H9 (cell line): ENCODE measurements around the gene MCRIP2. TPM values are rescaled to one million over a fixed set of nuclear protein-coding genes. Genes with fewer than 3 reads are reported as not detected.

ENCODE experiments used
- DNase-seq: peaks from one replicate; pipeline ENCODE4 v3.0.0-alpha.2; 2017
- H2AFZ ChIP-seq: one replicate; pipeline ENCODE4 v1.6.1; 2013; ENCODE audit warnings: mild to moderate bottlenecking, low read length, control low read depth, moderate library complexity
- H2AK5ac ChIP-seq: 2 replicates; pipeline ENCODE4 v1.6.1; 2013; ENCODE audit warnings: low read length, control low read depth, mixed read lengths; ENCODE audit not compliant: insufficient read length
- H2BK120ac ChIP-seq: one replicate; pipeline ENCODE4 v1.6.1; 2013; ENCODE audit warnings: low read depth, mild to moderate bottlenecking, low read length, control low read depth, inconsistent platforms; ENCODE audit not compliant: poor library complexity, severe bottlenecking
- H2BK12ac ChIP-seq: 2 replicates; pipeline ENCODE4 v1.6.1; 2013; ENCODE audit warnings: low read length, control low read depth, mixed read lengths, low read depth; ENCODE audit not compliant: insufficient read length
- H2BK15ac ChIP-seq: 2 replicates; pipeline ENCODE4 v1.6.1; 2013; ENCODE audit warnings: low read depth, low read length, control low read depth
- H2BK20ac ChIP-seq: one replicate; pipeline ENCODE4 v1.6.1; 2013; ENCODE audit warnings: low read depth, mild to moderate bottlenecking, low read length, control low read depth, inconsistent platforms; ENCODE audit not compliant: poor library complexity, severe bottlenecking
- H2BK5ac ChIP-seq: 2 replicates; pipeline ENCODE4 v1.6.1; 2013; ENCODE audit warnings: low read length, control low read depth, mixed read lengths; ENCODE audit not compliant: insufficient read length
- H3K14ac ChIP-seq: 2 replicates; pipeline ENCODE4 v1.6.1; 2013; ENCODE audit warnings: low read length, control low read depth; ENCODE audit not compliant: insufficient read depth
- H3K18ac ChIP-seq: 2 replicates; pipeline ENCODE4 v1.6.1; 2013; ENCODE audit warnings: low read depth, mild to moderate bottlenecking, mixed read lengths, low read length, control low read depth; ENCODE audit not compliant: insufficient read length
- H3K23ac ChIP-seq: 2 replicates; pipeline ENCODE4 v1.6.1; 2013; ENCODE audit warnings: low read length, control low read depth, mixed read lengths, low read depth; ENCODE audit not compliant: insufficient read length
- H3K23me2 ChIP-seq: 2 replicates; pipeline ENCODE4 v1.6.1; 2013; ENCODE audit warnings: low read depth, mild to moderate bottlenecking, mixed read lengths, low read length, control low read depth; ENCODE audit not compliant: insufficient read length, poor library complexity, severe bottlenecking
- H3K27ac ChIP-seq: 2 replicates; pipeline ENCODE4 v1.5.1; 2013; ENCODE audit warnings: low read length, control low read depth, mixed read lengths, low read depth; ENCODE audit not compliant: insufficient read length
- H3K27me3 ChIP-seq: 2 replicates; pipeline ENCODE4 v1.6.1; 2013; ENCODE audit warnings: low read length, control low read depth, inconsistent platforms; ENCODE audit not compliant: insufficient read depth
- H3K4ac ChIP-seq: 2 replicates; pipeline ENCODE4 v1.6.1; 2013; ENCODE audit warnings: low read depth, mild to moderate bottlenecking, control low read depth, inconsistent platforms, low read length, moderate library complexity
- H3K4me1 ChIP-seq: 2 replicates; pipeline ENCODE4 v1.6.1; 2013; ENCODE audit warnings: low read length, control low read depth, inconsistent platforms; ENCODE audit not compliant: insufficient read depth
- H3K4me2 ChIP-seq: 2 replicates; pipeline ENCODE4 v1.6.1; 2013; ENCODE audit warnings: low read length, control low read depth, mixed read lengths; ENCODE audit not compliant: insufficient read length, insufficient read depth
- H3K56ac ChIP-seq: 2 replicates; pipeline ENCODE4 v1.6.1; 2013; ENCODE audit warnings: low read depth, mild to moderate bottlenecking, mixed read lengths, low read length, control low read depth; ENCODE audit not compliant: insufficient read length
- H3K79me1 ChIP-seq: 2 replicates; pipeline ENCODE4 v1.6.1; 2013; ENCODE audit warnings: low read depth, mild to moderate bottlenecking, moderate library complexity, low read length, control low read depth, inconsistent platforms; ENCODE audit not compliant: insufficient read depth, poor library complexity, severe bottlenecking
- H3K79me2 ChIP-seq: 2 replicates; pipeline ENCODE4 v1.6.1; 2013; ENCODE audit warnings: low read length, control low read depth, inconsistent platforms; ENCODE audit not compliant: insufficient read depth
- H3K9ac ChIP-seq: 2 replicates; pipeline ENCODE4 v1.6.1; 2013; ENCODE audit warnings: low read length, control low read depth, mixed read lengths; ENCODE audit not compliant: insufficient read length; ENCODE audit errors: extremely low read depth
- H3K9me3 ChIP-seq: one replicate; pipeline ENCODE4 v1.6.1; 2013; ENCODE audit warnings: low read depth, low read length, inconsistent platforms; ENCODE audit not compliant: control insufficient read depth
- H3T11ph ChIP-seq: one replicate; pipeline ENCODE4 v1.6.1; 2013; ENCODE audit warnings: mild to moderate bottlenecking, low read length, control low read depth, inconsistent platforms
- H4K20me1 ChIP-seq: one replicate; pipeline ENCODE4 v1.6.1; 2013; ENCODE audit not compliant: control insufficient read depth, insufficient read length, insufficient read depth
- H4K5ac ChIP-seq: 2 replicates; pipeline ENCODE4 v1.6.1; 2013; ENCODE audit warnings: low read depth, mild to moderate bottlenecking, mixed read lengths, low read length, control low read depth; ENCODE audit not compliant: insufficient read length
- H4K8ac ChIP-seq: replicated peaks from 2 replicates; pipeline ENCODE4 v1.6.1; 2013; ENCODE audit warnings: low read length, control low read depth, mixed read lengths, low read depth; ENCODE audit not compliant: insufficient read length
- H4K91ac ChIP-seq: 2 replicates; pipeline ENCODE4 v1.6.1; 2013; ENCODE audit warnings: low read depth, mild to moderate bottlenecking, moderate library complexity, mixed read lengths, low read length, control low read depth; ENCODE audit not compliant: insufficient read length
- H3K27ac Mint-ChIP-seq, 3 experiments: 2 replicates in 2 of 3; 3 replicates in 1 of 3; pipeline ENCODE4 v1.8.0; 2020 to 2021; ENCODE audit warnings: mixed read lengths in 3 of 3, mild to moderate bottlenecking in 1 of 3, moderate library complexity in 1 of 3
- H3K27me3 Mint-ChIP-seq: 2 replicates; pipeline ENCODE4 v1.8.0; 2021; ENCODE audit warnings: low read depth, mild to moderate bottlenecking, moderate library complexity, mixed read lengths
- H3K36me3 Mint-ChIP-seq, 3 experiments: 2 replicates in 2 of 3; 3 replicates in 1 of 3; pipeline ENCODE4 v1.8.0; 2020 to 2021; ENCODE audit warnings: low read depth in 3 of 3, mixed read lengths in 3 of 3; ENCODE audit not compliant: insufficient read depth in 1 of 3
- H3K4me1 Mint-ChIP-seq, 2 experiments: 2 replicates each; pipeline ENCODE4 v1.8.0; 2020; ENCODE audit warnings: mixed read lengths in 2 of 2
- H3K4me3 Mint-ChIP-seq, 2 experiments: 2 replicates in 1 of 2; 3 replicates in 1 of 2; pipeline ENCODE4 v1.8.0; 2020 to 2021; ENCODE audit warnings: mild to moderate bottlenecking in 2 of 2, mixed read lengths in 2 of 2, moderate library complexity in 1 of 2
- H3K9me3 Mint-ChIP-seq, 2 experiments: 2 replicates in 1 of 2; 3 replicates in 1 of 2; pipeline ENCODE4 v1.8.0; 2020; ENCODE audit warnings: mild to moderate bottlenecking in 2 of 2, mixed read lengths in 2 of 2, moderate library complexity in 1 of 2
- CTCF ChIP-seq: fragments of 200-600 bp; sonication (generic); conservative IDR thresholded peaks from 3 replicates; pipeline ENCODE4 v1.8.0; 2021; ENCODE audit warnings: antibody characterized with exemption, mild to moderate bottlenecking
- WGBS: extraction: QIAGEN DNeasy Blood & Tissue Kit; methylation state at CpG from one replicate; pipeline ENCODE4 v1.1.7; 2013; ENCODE audit warnings: missing lambda C conversion rate, low lambda C conversion rate, mixed read lengths; ENCODE audit not compliant: insufficient read length; ENCODE audit errors: extremely low coverage; 5-methylcytosine and 5-hydroxymethylcytosine counted together
- total RNA-seq: library from RNA; stranded (reverse); gene quantifications from 2 replicates; pipeline ENCODE4 v1.2.1, GENCODE V29; 2021

The MCRIP2 gene
- total RNA-seq, 1 experiment from 2014 or later = 52.5 TPM

- no peak overlapping the region for H2BK5ac ChIP-seq
- no peak overlapping the region for H4K5ac ChIP-seq
- peak; percentile 37 for DNase-seq
- H4K91ac ChIP-seq = no peak overlapping the region
- Mint-ChIP-seq H3K4me1 (peaks cover 11 to 13% of the 10 kb centered on the region in 2 experiments), H3K36me3 (peaks cover 12 to 18% (median 13%) of the 10 kb centered on the region in 3 experiments), H3K9me3 (peaks cover 16 to 18% of the 10 kb centered on the region in 2 experiments), H3K4me3 (no peak overlapping the region), H3K27me3 (peaks cover 12% of the 10 kb centered on the region), H3K27ac (peak overlapping the region in 2 of 3 experiments; percentile 41 to 91; a peak in 3 of 7 replicates)
- no peak overlapping the region for H2BK20ac ChIP-seq
- no CpG with 5 or more reads among the region's 10 CpGs for WGBS
- no peaks in the 10 kb centered on the region for H3K4me1 ChIP-seq
- no peak overlapping the region for H2BK120ac ChIP-seq
- H3K18ac ChIP-seq = no peak overlapping the region
- no peak overlapping the region for H3K9ac ChIP-seq
- H4K20me1 ChIP-seq = no peaks in the 10 kb centered on the region
- no peak overlapping the region for H2AK5ac ChIP-seq
- no peak overlapping the region for H3K4ac ChIP-seq
- no peak overlapping the region for H2BK12ac ChIP-seq
- H3K4me2 ChIP-seq = no peak overlapping the region
- no peak overlapping the region for H2BK15ac ChIP-seq
- no peak overlapping the region for H2AFZ ChIP-seq
- H3K79me2 ChIP-seq = no peaks in the 10 kb centered on the region
- no peak overlapping the region for H3K56ac ChIP-seq
- no peak overlapping the region for H3T11ph ChIP-seq
- H3K14ac ChIP-seq = no peak overlapping the region
- H3K79me1 ChIP-seq = peaks cover 2% of the 10 kb centered on the region
- TF ChIP-seq CTCF = no peak
- H4K8ac ChIP-seq = no peak overlapping the region
- H3K9me3 ChIP-seq = no peaks in the 10 kb centered on the region
- H3K23me2 ChIP-seq = no peaks in the 10 kb centered on the region
- H3K27me3 ChIP-seq = no peaks in the 10 kb centered on the region
- H3K27ac ChIP-seq = no peak overlapping the region
- H3K23ac ChIP-seq = no peak overlapping the region
Measured at GRCh38 chr16:608019-608418, 33.6 kb upstream of the MCRIP2 start.
